SU-DHL-6 (cell line): ENCODE results near the gene LENEP.

Experiments used
- EZH2phosphoT487 ChIP-seq: fragments of 200-600 bp; sonication (generic), shearing (Covaris generic); conservative IDR thresholded peaks from 2 replicates; pipeline ENCODE4 v1.6.1; 2018; ENCODE audit warnings: mild to moderate bottlenecking, antibody characterized with exemption, low read length, moderate library complexity, mixed read lengths
- TF ChIP-seq, protein P1 (sequence below): fragments of 200-600 bp; sonication (generic); IDR thresholded peaks from one replicate; pipeline ENCODE4 v1.5.1; 2017; ENCODE audit warnings: antibody characterized with exemption, mild to moderate bottlenecking, low read length, moderate library complexity; ENCODE audit not compliant: insufficient read depth, poor library complexity, severe bottlenecking

GRCh38 chr1:155017946-155018316, 24.5 kb downstream of the LENEP start:
- TF ChIP-seq, protein P1, sequence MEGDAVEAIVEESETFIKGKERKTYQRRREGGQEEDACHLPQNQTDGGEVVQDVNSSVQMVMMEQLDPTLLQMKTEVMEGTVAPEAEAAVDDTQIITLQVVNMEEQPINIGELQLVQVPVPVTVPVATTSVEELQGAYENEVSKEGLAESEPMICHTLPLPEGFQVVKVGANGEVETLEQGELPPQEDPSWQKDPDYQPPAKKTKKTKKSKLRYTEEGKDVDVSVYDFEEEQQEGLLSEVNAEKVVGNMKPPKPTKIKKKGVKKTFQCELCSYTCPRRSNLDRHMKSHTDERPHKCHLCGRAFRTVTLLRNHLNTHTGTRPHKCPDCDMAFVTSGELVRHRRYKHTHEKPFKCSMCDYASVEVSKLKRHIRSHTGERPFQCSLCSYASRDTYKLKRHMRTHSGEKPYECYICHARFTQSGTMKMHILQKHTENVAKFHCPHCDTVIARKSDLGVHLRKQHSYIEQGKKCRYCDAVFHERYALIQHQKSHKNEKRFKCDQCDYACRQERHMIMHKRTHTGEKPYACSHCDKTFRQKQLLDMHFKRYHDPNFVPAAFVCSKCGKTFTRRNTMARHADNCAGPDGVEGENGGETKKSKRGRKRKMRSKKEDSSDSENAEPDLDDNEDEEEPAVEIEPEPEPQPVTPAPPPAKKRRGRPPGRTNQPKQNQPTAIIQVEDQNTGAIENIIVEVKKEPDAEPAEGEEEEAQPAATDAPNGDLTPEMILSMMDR = no peak
- no peak for TF ChIP-seq EZH2phosphoT487
